HUDEP-2 (cell line): Measurements from ENCODE around the gene CT45A6.
"Not testable (repeated sequence)": the region's sequence is repeated elsewhere in the genome, so short reads cannot be mapped to it uniquely, and the experiment has no call there.

Experiments used
- DNase-seq, 76 experiments: peaks; one replicate each; lab custom pipeline; 2025; ENCODE audit not compliant: unreplicated experiment in 76 of 76; lab: John Stamatoyannopoulos, UW

CT45A6 gene, protein sequence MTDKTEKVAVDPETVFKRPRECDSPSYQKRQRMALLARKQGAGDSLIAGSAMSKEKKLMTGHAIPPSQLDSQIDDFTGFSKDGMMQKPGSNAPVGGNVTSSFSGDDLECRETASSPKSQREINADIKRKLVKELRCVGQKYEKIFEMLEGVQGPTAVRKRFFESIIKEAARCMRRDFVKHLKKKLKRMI

DNA sequence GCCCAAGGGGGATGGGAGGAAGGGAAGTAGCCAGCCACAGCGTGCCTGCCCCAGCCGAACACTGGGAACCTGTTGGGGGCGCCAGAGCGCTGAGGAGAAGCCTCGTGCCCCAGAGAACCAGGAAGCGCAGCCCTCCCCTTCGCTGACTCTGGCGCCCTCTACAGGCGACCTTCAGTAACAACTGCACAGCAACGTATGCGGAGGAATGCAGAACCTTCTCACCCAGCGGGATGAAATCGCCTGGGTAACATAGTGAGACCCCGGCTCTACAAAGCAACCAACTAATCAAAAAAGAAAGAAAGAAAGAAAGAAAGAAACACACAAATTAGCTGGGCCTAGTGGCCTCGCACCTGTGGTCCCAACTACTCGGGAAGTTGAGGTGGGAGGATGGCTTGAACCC lies at the start of gene CT45A6:
TSS of gene CT45A6 (minus strand) at position 101 of the 400 bp plus-strand sequence. CDS start 3,794 bp downstream, outside the sequence.
- not testable (repeated sequence) for DNase-seq

DNA sequence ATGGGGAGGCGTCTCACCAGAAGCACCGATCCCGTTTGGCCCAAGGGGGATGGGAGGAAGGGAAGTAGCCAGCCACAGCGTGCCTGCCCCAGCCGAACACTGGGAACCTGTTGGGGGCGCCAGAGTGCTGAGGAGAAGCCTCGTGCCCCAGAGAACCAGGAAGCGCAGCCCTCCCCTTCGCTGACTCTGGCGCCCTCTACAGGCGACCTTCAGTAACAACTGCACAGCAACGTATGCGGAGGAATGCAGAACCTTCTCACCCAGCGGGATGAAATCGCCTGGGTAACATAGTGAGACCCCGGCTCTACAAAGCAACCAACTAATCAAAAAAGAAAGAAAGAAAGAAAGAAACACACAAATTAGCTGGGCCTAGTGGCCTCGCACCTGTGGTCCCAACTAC lies 34.6 kb upstream of the CT45A6 start, which contains the start of gene CT45A7:
TSS of gene CT45A7 (minus strand) at position 101 of the 400 bp plus-strand sequence. CDS start 3,747 bp downstream, outside the sequence.
- not testable (repeated sequence) for DNase-seq

DNA sequence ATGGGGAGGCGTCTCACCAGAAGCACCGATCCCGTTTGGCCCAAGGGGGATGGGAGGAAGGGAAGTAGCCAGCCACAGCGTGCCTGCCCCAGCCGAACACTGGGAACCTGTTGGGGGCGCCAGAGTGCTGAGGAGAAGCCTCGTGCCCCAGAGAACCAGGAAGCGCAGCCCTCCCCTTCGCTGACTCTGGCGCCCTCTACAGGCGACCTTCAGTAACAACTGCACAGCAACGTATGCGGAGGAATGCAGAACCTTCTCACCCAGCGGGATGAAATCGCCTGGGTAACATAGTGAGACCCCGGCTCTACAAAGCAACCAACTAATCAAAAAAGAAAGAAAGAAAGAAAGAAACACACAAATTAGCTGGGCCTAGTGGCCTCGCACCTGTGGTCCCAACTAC lies 17.3 kb upstream of the CT45A6 start, which contains the start of gene CT45A2:
TSS of gene CT45A2 (minus strand) at position 101 of the 400 bp plus-strand sequence. CDS start 3,747 bp downstream, outside the sequence.
- not testable (repeated sequence) for DNase-seq

DNA sequence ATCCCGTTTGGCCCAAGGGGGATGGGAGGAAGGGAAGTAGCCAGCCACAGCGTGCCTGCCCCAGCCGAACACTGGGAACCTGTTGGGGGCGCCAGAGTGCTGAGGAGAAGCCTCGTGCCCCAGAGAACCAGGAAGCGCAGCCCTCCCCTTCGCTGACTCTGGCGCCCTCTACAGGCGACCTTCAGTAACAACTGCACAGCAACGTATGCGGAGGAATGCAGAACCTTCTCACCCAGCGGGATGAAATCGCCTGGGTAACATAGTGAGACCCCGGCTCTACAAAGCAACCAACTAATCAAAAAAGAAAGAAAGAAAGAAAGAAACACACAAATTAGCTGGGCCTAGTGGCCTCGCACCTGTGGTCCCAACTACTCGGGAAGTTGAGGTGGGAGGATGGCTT lies 17.2 kb downstream of the CT45A6 start, which contains the start of gene CT45A5:
TSS of gene CT45A5 (minus strand) at position 101 of the 400 bp plus-strand sequence. CDS start 3,774 bp downstream, outside the sequence.
- DNase-seq, result not testable (repeated sequence)

DNA sequence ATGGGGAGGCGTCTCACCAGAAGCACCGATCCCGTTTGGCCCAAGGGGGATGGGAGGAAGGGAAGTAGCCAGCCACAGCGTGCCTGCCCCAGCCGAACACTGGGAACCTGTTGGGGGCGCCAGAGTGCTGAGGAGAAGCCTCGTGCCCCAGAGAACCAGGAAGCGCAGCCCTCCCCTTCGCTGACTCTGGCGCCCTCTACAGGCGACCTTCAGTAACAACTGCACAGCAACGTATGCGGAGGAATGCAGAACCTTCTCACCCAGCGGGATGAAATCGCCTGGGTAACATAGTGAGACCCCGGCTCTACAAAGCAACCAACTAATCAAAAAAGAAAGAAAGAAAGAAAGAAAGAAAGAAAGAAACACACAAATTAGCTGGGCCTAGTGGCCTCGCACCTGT lies 34.5 kb downstream of the CT45A6 start, which contains the start of gene CT45A3:
TSS of gene CT45A3 (minus strand) at position 101 of the 400 bp plus-strand sequence. CDS start 3,747 bp downstream, outside the sequence.
- not testable (repeated sequence) for DNase-seq

DNA sequence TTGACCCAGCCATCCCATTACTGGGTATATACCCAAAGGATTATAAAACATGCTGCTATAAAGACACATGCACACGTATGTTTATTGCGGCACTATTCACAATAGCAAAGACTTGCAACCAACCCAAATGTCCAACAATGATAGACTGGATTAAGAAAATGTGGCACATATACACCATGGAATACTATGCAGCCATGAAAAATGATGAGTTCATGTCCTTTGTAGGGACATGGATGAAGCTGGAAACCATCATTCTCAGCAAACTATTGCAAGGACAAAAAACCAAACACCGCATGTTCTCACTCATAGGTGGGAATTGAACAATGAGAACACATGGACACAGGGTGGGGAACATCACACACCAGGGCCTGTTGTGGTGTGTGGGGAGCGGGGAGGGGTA lies 57.8 kb downstream of the CT45A6 start:
- DNase-seq, result not testable (repeated sequence)
